Liver (tissue), 9 donors: Measurements from ENCODE around the gene ADAD1. TPM values are rescaled to one million over a fixed set of nuclear protein-coding genes. Genes with fewer than 3 reads are reported as not detected.

Source experiments
- DNase-seq: peaks from one replicate; pipeline ENCODE4 v3.0.0-alpha.2; 2017; ENCODE audit warnings: low spot score
- H3K27ac ChIP-seq, 2 donors: one replicate each; pipeline ENCODE4 v1.7.0; 2013; ENCODE audit warnings: inconsistent platforms in 2 of 2, low read length in 2 of 2, control low read depth in 1 of 2, low read depth in 1 of 2, mild to moderate bottlenecking in 1 of 2
- H3K27me3 ChIP-seq, 4 donors: one replicate each; pipeline versions ENCODE4 v1.6.1 to v1.7.0; 2013; ENCODE audit warnings: low read length in 3 of 4, inconsistent platforms in 1 of 4, mild to moderate bottlenecking in 1 of 4, moderate library complexity in 1 of 4; ENCODE audit not compliant: control insufficient read depth in 4 of 4, insufficient read depth in 4 of 4
- H3K36me3 ChIP-seq, 4 donors: one replicate each; pipeline versions ENCODE4 v1.6.1 to v1.7.0; 2013; ENCODE audit warnings: low read length in 3 of 4, mild to moderate bottlenecking in 3 of 4, low read depth in 1 of 4, moderate library complexity in 1 of 4; ENCODE audit not compliant: control insufficient read depth in 4 of 4, insufficient read depth in 3 of 4
- H3K4me1 ChIP-seq, 4 donors: one replicate each; pipeline versions ENCODE4 v1.6.1 to v1.7.0; 2013; ENCODE audit warnings: low read length in 3 of 4, mild to moderate bottlenecking in 3 of 4, moderate library complexity in 1 of 4; ENCODE audit not compliant: control insufficient read depth in 4 of 4, insufficient read depth in 4 of 4
- H3K4me3 ChIP-seq, 3 donors: one replicate each; pipeline versions ENCODE4 v1.6.1 to v1.7.0; 2013; ENCODE audit warnings: low read length in 3 of 3, control low read depth in 1 of 3, low read depth in 1 of 3, mild to moderate bottlenecking in 1 of 3
- H3K9ac ChIP-seq, 2 donors: one replicate each; pipeline ENCODE4 v1.7.0; 2013; ENCODE audit warnings: low read length in 2 of 2, mild to moderate bottlenecking in 2 of 2, moderate library complexity in 2 of 2, control low read depth in 1 of 2, low read depth in 1 of 2
- H3K9me3 ChIP-seq, 4 donors: one replicate each; pipeline versions ENCODE4 v1.6.1 to v1.7.0; 2013; ENCODE audit warnings: low read length in 3 of 4; ENCODE audit not compliant: control insufficient read depth in 4 of 4
- EGR1 ChIP-seq, 2 donors: IDR thresholded peaks; 2 replicates each; pipeline ENCODE4 v1.6.1; 2016 to 2018; ENCODE audit warnings: antibody characterized with exemption in 2 of 2, low read depth in 2 of 2
- FOXA1 ChIP-seq: IDR thresholded peaks from 2 replicates; pipeline ENCODE4 v1.6.1; 2016; ENCODE audit warnings: antibody characterized with exemption
- FOXA2 ChIP-seq: IDR thresholded peaks from 2 replicates; pipeline ENCODE4 v1.6.1; 2016; ENCODE audit warnings: antibody characterized with exemption
- HNF4A ChIP-seq, 2 donors: conservative IDR thresholded peaks; 2 replicates each; pipeline ENCODE4 v1.6.1; 2016; ENCODE audit warnings: antibody characterized with exemption in 2 of 2, mild to moderate bottlenecking in 2 of 2
- HNF4G ChIP-seq: IDR thresholded peaks from 2 replicates; pipeline ENCODE4 v1.6.1; 2016; ENCODE audit warnings: antibody characterized with exemption
- NR2F2 ChIP-seq: IDR thresholded peaks from 2 replicates; pipeline ENCODE4 v1.6.1; 2016; ENCODE audit warnings: antibody characterized with exemption
- RXRA ChIP-seq, 2 donors: IDR thresholded peaks; 2 replicates each; pipeline ENCODE4 v1.6.1; 2017 to 2018; ENCODE audit warnings: antibody characterized with exemption in 2 of 2, mild to moderate bottlenecking in 1 of 2
- TAF1 ChIP-seq: conservative IDR thresholded peaks from 2 replicates; pipeline ENCODE4 v1.6.1; 2016; ENCODE audit warnings: antibody characterized with exemption, mild to moderate bottlenecking
- YY1 ChIP-seq: IDR thresholded peaks from 2 replicates; pipeline ENCODE4 v1.6.1; 2016; ENCODE audit warnings: antibody characterized with exemption, mild to moderate bottlenecking
- WGBS: extraction: QIAGEN DNeasy Blood & Tissue Kit; methylation state at CpG from one replicate; pipeline ENCODE4 v1.1.7; 2013; 5-methylcytosine and 5-hydroxymethylcytosine counted together
- polyA plus RNA-seq, 2 donors: library from polyadenylated mRNA; stranded (reverse) in 1 of 2; unstranded in 1 of 2; fragments of 200-250 nt in 1 of 2; fragments of >200 nt in 1 of 2; fragmentation: Nextera tagmentation in 1 of 2; extraction: Ambion mirVana in 1 of 2; gene quantifications; one replicate each; pipeline versions ENCODE4 v1.2.1 to v1.2.3, GENCODE V29; 2013 to 2015
- total RNA-seq, 2 donors: library from RNA; depleted of rRNA; stranded (reverse); fragments of >200 nt; gene quantifications; one replicate each; pipeline ENCODE4 v1.2.3, GENCODE V29; 2014
- TF ChIP-seq, protein P1 (sequence below): IDR thresholded peaks from 2 replicates; pipeline ENCODE4 v1.6.1; 2016; ENCODE audit warnings: antibody characterized with exemption
- TF ChIP-seq, protein P2 (sequence below): IDR thresholded peaks from 2 replicates; pipeline ENCODE4 v1.6.1; 2016; ENCODE audit warnings: antibody characterized with exemption
- donor health status: healthy.
- donor health status: healthy.
- donor health status: healthy.
- donor health status: healthy.
- donor health status: healthy.

Gene ADAD1
- total RNA-seq (not detected), polyA plus RNA-seq (not detected)

DNA sequence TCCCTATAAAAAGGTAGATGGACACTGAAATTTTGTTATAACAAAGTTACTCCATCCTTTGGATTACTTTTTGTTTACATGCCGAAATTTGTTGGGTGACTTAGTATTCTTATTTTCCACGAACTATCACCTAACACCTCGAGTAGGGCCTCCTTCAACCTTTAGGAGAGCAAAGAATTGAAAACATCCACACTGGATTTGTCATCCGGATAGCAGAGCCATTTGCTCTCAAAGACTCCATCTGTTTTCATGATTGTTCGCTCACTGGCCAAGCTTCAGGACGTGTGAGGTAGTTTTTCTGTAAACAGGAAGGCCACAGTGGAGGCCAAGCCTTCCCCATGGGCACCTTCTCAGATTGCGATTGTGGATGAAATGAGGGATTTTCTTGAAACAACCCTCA lies at the start of gene ADAD1:
Gene ADAD1, plus strand, starts transcription at position 301 of the 400 bp plus-strand sequence. CDS start 1,059 bp downstream, outside the sequence.
- WGBS: 89% methylated on average over 7 of the region's 7 CpGs
- no peaks in the 10 kb centered on the region for H3K27me3 ChIP-seq
- TF ChIP-seq HNF4G (no peak), HNF4A (conservative IDR thresholded peaks at IDR 0.05) (no peak), TAF1 (no peak)
- H3K27ac ChIP-seq: no peak within 1 kb of the TSS
- no peak within 1 kb of the TSS for H3K4me3 ChIP-seq
- DNase-seq: no peak
- no peaks in the 10 kb centered on the region for H3K36me3 ChIP-seq
- no peak within 1 kb of the TSS for H3K9ac ChIP-seq
- no peaks in the 10 kb centered on the region for H3K4me1 ChIP-seq
- H3K9me3 ChIP-seq: no peaks in the 10 kb centered on the region

DNA sequence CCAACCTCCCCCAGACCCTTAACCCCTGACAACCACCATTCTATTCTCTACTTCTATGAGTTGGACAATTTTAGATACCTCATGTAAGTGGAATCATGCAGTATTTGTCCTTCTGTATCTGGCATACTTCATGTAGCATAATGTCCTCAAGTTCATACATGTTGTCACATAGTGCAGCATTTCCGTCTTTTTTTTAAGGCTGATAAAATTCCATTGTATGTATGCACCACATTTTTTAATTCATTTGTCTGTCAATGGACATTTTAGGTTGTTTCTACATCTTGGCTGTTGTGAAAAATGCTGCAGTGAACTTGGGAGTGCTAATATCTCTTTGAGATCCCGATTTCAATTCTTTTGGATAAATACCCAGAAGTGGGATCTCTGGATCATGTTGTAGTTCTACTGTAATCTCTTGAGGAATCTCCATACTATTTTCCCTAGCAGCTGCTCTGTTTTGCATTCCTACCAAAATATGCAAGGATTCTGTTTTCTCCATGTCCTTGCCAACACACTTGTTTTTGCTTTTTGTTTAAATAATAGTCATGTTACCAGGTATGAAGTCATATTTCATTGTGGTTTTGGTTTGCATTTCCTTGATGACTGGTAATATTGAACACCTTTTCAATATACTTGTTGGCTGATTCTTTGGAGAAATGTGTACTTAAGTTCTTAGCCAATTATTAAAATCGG lies 48.8 kb upstream of the ADAD1 start:
- H3K4me3 ChIP-seq: no peak overlapping the region
- H3K27ac ChIP-seq: no peak overlapping the region
- WGBS: 96% methylated on average over 3 of the region's 3 CpGs
- H3K27me3 ChIP-seq: no peaks in the 10 kb centered on the region
- H3K9ac ChIP-seq: no peak overlapping the region
- peaks cover 0 to 36% (median 25%) of the 10 kb centered on the region in 4 donors for H3K36me3 ChIP-seq
- DNase-seq: no peak
- TF ChIP-seq, protein P1, sequence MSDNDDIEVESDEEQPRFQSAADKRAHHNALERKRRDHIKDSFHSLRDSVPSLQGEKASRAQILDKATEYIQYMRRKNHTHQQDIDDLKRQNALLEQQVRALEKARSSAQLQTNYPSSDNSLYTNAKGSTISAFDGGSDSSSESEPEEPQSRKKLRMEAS: no peak
- TF ChIP-seq HNF4G (no peak), EGR1 (IDR thresholded peaks at IDR 0.05; ENCODE audit: low read depth in 2 of 2) (no peak), NR2F2 (no peak), RXRA (IDR thresholded peaks at IDR 0.05) (no peak), FOXA1 (no peak)
- H3K9me3 ChIP-seq: no peaks in the 10 kb centered on the region
- H3K4me1 ChIP-seq: no peaks in the 10 kb centered on the region

DNA sequence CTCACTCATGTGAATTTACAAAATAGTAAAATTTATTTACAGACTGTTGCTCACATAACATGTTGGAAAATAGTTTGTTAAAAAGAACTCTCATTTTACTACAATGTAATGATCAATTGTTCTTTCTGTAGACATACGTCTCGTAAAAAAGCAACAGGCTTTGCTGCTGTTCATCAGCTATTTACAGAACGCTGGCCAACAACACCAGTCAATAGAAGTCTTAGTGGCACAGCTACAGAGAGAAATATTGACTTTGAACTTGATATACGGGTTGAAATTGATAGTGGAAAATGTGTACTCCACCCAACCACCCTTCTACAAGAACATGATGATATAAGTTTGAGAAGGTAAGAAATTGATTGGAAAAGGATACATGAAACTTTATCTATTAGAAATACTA lies 47.6 kb upstream of the ADAD1 start:
- H3K4me3 ChIP-seq: no peak overlapping the region
- no peak overlapping the region for H3K27ac ChIP-seq
- DNase-seq: no peak
- H3K36me3 ChIP-seq: peaks cover 0 to 36% (median 30%) of the 10 kb centered on the region in 4 donors
- H3K4me1 ChIP-seq: no peaks in the 10 kb centered on the region
- TF ChIP-seq FOXA2: peak; percentile 47
- no peak for TF ChIP-seq NR2F2
- no peaks in the 10 kb centered on the region for H3K9me3 ChIP-seq
- no peak overlapping the region for H3K9ac ChIP-seq
- no peaks in the 10 kb centered on the region for H3K27me3 ChIP-seq
- WGBS: 33% methylated on average over 4 of the region's 4 CpGs

DNA sequence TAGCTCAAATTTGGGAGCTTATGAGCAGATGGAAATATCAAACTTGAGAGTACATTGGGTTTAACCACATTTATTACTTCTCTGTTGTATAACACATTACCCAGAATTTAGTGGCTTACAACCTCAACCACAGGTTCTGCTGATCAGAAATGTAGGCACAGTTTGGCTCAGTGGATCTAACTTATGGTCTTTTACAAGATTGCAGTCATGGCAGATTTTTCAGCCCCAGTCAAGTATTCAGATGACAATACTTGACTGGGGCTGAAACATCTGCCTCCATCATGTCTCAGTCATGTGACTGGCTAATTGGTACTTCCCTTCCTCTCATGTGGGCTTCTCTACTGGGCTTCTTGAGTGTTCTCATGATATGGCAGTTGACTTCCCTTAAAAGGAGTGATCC lies 44.0 kb upstream of the ADAD1 start:
- Histone ChIP-seq H3K27ac (no peak overlapping the region), H3K9me3 (no peaks in the 10 kb centered on the region), H3K9ac (no peak overlapping the region), H3K4me1 (no peaks in the 10 kb centered on the region), H3K4me3 (no peak overlapping the region), H3K36me3 (peaks cover 2 to 32% (median 26%) of the 10 kb centered on the region in 4 donors), H3K27me3 (no peaks in the 10 kb centered on the region)
- no peak for DNase-seq
- TF ChIP-seq, protein P1: no peak
- TF ChIP-seq, protein P2, sequence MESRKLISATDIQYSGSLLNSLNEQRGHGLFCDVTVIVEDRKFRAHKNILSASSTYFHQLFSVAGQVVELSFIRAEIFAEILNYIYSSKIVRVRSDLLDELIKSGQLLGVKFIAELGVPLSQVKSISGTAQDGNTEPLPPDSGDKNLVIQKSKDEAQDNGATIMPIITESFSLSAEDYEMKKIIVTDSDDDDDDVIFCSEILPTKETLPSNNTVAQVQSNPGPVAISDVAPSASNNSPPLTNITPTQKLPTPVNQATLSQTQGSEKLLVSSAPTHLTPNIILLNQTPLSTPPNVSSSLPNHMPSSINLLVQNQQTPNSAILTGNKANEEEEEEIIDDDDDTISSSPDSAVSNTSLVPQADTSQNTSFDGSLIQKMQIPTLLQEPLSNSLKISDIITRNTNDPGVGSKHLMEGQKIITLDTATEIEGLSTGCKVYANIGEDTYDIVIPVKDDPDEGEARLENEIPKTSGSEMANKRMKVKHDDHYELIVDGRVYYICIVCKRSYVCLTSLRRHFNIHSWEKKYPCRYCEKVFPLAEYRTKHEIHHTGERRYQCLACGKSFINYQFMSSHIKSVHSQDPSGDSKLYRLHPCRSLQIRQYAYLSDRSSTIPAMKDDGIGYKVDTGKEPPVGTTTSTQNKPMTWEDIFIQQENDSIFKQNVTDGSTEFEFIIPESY: no peak
- TF ChIP-seq FOXA2: no peak
- TF ChIP-seq EGR1 (IDR thresholded peaks at IDR 0.05; ENCODE audit: low read depth in 2 of 2): no peak
- TF ChIP-seq YY1: no peak
